ENCODE data around the gene ELOA.
"Not testable (repeated sequence)": the region's sequence is repeated elsewhere in the genome, so short reads cannot be mapped to it uniquely, and the experiment has no call there.

The ELOA gene

GRCh38 chr1:23743287-23744152, at the start of gene ELOA:
Gene ELOA, plus strand, starts transcription at chr1:23743471. Its CDS starts 33 bp downstream, at chr1:23743504.
- DNase-seq (ENCODE audit: low spot score), result peak; percentile 75

GRCh38 chr1:23693599-23693998, 49.7 kb upstream of the ELOA start:
- DNase-seq (ENCODE audit: low spot score), result no peak

GRCh38 chr1:23694371-23694770, 48.9 kb upstream of the ELOA start:
- DNase-seq (ENCODE audit: low spot score), result no peak

- DNase-seq (ENCODE audit: low spot score), result no peak
These were observed 47.6 kb upstream of the ELOA start for GRCh38 chr1:23695667-23696066.

- DNase-seq (ENCODE audit: low spot score), result no peak
These were observed 46.8 kb upstream of the ELOA start for GRCh38 chr1:23696335-23696989.

GRCh38 chr1:23698466-23698865, 44.8 kb upstream of the ELOA start:
- no peak for DNase-seq (ENCODE audit: low spot score)

- peak; percentile 29 for DNase-seq (ENCODE audit: low spot score)
These were observed 43.7 kb upstream of the ELOA start for GRCh38 chr1:23699280-23700179.

GRCh38 chr1:23701310-23701709, 42.0 kb upstream of the ELOA start:
- no peak for DNase-seq (ENCODE audit: low spot score)

- DNase-seq (ENCODE audit: low spot score), result no peak
These were observed 41.3 kb upstream of the ELOA start for GRCh38 chr1:23701996-23702395.

- DNase-seq (ENCODE audit: low spot score), result no peak
These were observed 38.3 kb upstream of the ELOA start for GRCh38 chr1:23704834-23705495.

GRCh38 chr1:23709229-23709628, 34.0 kb upstream of the ELOA start:
- no peak for DNase-seq (ENCODE audit: low spot score)

GRCh38 chr1:23718482-23718881, 24.8 kb upstream of the ELOA start:
- peak; percentile 42 for DNase-seq (ENCODE audit: low spot score)

GRCh38 chr1:23719162-23719820, 24.0 kb upstream of the ELOA start:
- peak; percentile 22 for DNase-seq (ENCODE audit: low spot score)

- no peak for DNase-seq (ENCODE audit: low spot score)
These were observed 22.8 kb upstream of the ELOA start for GRCh38 chr1:23720256-23720995.

GRCh38 chr1:23722652-23723051, 20.6 kb upstream of the ELOA start:
- no peak for DNase-seq (ENCODE audit: low spot score)

GRCh38 chr1:23726686-23727085, 16.6 kb upstream of the ELOA start:
- DNase-seq (ENCODE audit: low spot score), result no peak

- DNase-seq (ENCODE audit: low spot score), result no peak
These were observed 15.9 kb upstream of the ELOA start for GRCh38 chr1:23727362-23727811.

GRCh38 chr1:23732363-23733224, 10.7 kb upstream of the ELOA start:
- peak; percentile 40 for DNase-seq (ENCODE audit: low spot score)

- DNase-seq (ENCODE audit: low spot score), result not testable (repeated sequence)
These were observed 10.0 kb upstream of the ELOA start for GRCh38 chr1:23733281-23733680.
